PFSK-1 (cell line): ENCODE data around the gene CDH15.

Experiments
- POLR2AphosphoS5 ChIP-seq: IDR thresholded peaks from 2 replicates; pipeline ENCODE4 v1.6.1; 2012; ENCODE audit warnings: low read depth, mild to moderate bottlenecking, control low read depth, low read length, moderate library complexity
- REST ChIP-seq, 2 experiments: IDR thresholded peaks; 2 replicates each; pipeline versions ENCODE4 v1.6.1 to v1.8.0; 2011 to 2012; ENCODE audit warnings: low read depth in 2 of 2, low read length in 2 of 2, control low read depth in 1 of 2, inconsistent platforms in 1 of 2, mild to moderate bottlenecking in 1 of 2, moderate library complexity in 1 of 2; ENCODE audit not compliant: insufficient read depth in 1 of 2
- SIN3A ChIP-seq: IDR thresholded peaks from 2 replicates; pipeline ENCODE4 v1.6.1; 2012; ENCODE audit warnings: mild to moderate bottlenecking, low read length, moderate library complexity, borderline replicate concordance; ENCODE audit not compliant: insufficient read depth
- TAF1 ChIP-seq: IDR thresholded peaks from 2 replicates; pipeline ENCODE4 v1.6.1; 2012; ENCODE audit warnings: low read length, control low read depth, borderline replicate concordance; ENCODE audit not compliant: insufficient read depth

- no peak for TF ChIP-seq REST (IDR thresholded peaks at IDR 0.05; ENCODE audit: insufficient read depth in 1 of 2, low read depth in 2 of 2, low read length in 2 of 2)
- no peak for TF ChIP-seq POLR2AphosphoS5
- TF ChIP-seq TAF1 = peak; percentile 65; the same call in 1 of the 2 replicates
- TF ChIP-seq SIN3A = 0 out of 2 replicates have a peak, but pooled peaks have one; percentile 1
These were observed 69.8 kb downstream of the CDH15 start for GRCh38 chr16:89241187-89242007.
